ENCODE measurements around the gene DARS2.

Gene DARS2

GRCh38 chr1:173887627-173888026 is 63.2 kb downstream of the DARS2 start:
- Histone ChIP-seq H3K9me3 (replicated peaks in 1 of 11) (no peaks in the 10 kb centered on the region), H3K27ac (no peak overlapping the region)
- no peak for TF ChIP-seq Cebpa-rat (IDR thresholded peaks at IDR 0.05)

GRCh38 chr1:173888749-173889148 is 64.3 kb downstream of the DARS2 start:
- Histone ChIP-seq H3K9me3 (replicated peaks in 1 of 11) (no peaks in the 10 kb centered on the region), H3K9ac (no peak overlapping the region), H3K36me3 (peaks cover 15 to 69% (median 32%) of the 10 kb centered on the region in 11 experiments), H3K4me1 (no peaks in the 10 kb centered on the region), H3K27ac (no peak overlapping the region), H4K20me1 (no peaks in the 10 kb centered on the region; a peak in 1 of 22 replicates), H3K27me3 (no peaks in the 10 kb centered on the region), H3K4me3 (no peak overlapping the region), H3K4me2 (no peak overlapping the region)
- TF ChIP-seq Cebpa-rat (IDR thresholded peaks at IDR 0.05), result no peak

More at GRCh38 chr1:173887627-173888026, 63.2 kb downstream of the DARS2 start:
- H3K4me2 ChIP-seq, result no peak overlapping the region
- H3K27me3 ChIP-seq, result no peaks in the 10 kb centered on the region
- H3K4me3 ChIP-seq, result no peak overlapping the region
- H3K9ac ChIP-seq, result no peak overlapping the region
- peaks cover 15 to 71% (median 32%) of the 10 kb centered on the region in 11 experiments for H3K36me3 ChIP-seq
- no peaks in the 10 kb centered on the region for H3K4me1 ChIP-seq
- H4K20me1 ChIP-seq, result no peaks in the 10 kb centered on the region; a peak in 1 of 22 replicates

GRCh38 chr1:173889885-173890284 is 65.4 kb downstream of the DARS2 start:
- Histone ChIP-seq H3K4me3 (no peak overlapping the region), H3K4me1 (no peaks in the 10 kb centered on the region), H3K9me3 (replicated peaks in 1 of 11) (no peaks in the 10 kb centered on the region), H3K4me2 (no peak overlapping the region), H3K36me3 (peaks cover 15 to 73% (median 31%) of the 10 kb centered on the region in 11 experiments), H4K20me1 (no peaks in the 10 kb centered on the region; a peak in 1 of 22 replicates), H3K9ac (no peak overlapping the region), H3K27me3 (no peaks in the 10 kb centered on the region), H3K27ac (no peak overlapping the region)
- TF ChIP-seq Cebpa-rat (IDR thresholded peaks at IDR 0.05), result no peak

GRCh38 chr1:173893611-173894010 is 69.1 kb downstream of the DARS2 start:
- H3K36me3 ChIP-seq, result peaks cover 0 to 55% (median 5%) of the 10 kb centered on the region in 11 experiments; a peak in 8 of 22 replicates
- 0 out of 20 replicates have a peak, but pooled peaks cover 0 to 11% (median 0%) of the 10 kb centered on the region in 10 experiments for H3K4me1 ChIP-seq
- no peak overlapping the region for H3K4me3 ChIP-seq
- no peak for TF ChIP-seq Cebpa-rat (IDR thresholded peaks at IDR 0.05)
- H3K4me2 ChIP-seq, result no peak overlapping the region
- H3K27ac ChIP-seq, result no peak overlapping the region
- H3K9ac ChIP-seq, result no peak overlapping the region
- no peaks in the 10 kb centered on the region for H3K27me3 ChIP-seq
- peaks cover 0 to 6% (median 0%) of the 10 kb centered on the region in 11 experiments; a peak in 1 of 22 replicates for H4K20me1 ChIP-seq
- no peaks in the 10 kb centered on the region for H3K9me3 ChIP-seq (replicated peaks in 1 of 11)

- H3K4me3 ChIP-seq, result no peak overlapping the region
- H3K27me3 ChIP-seq, result no peaks in the 10 kb centered on the region
- H3K4me1 ChIP-seq, result 0 out of 20 replicates have a peak, but pooled peaks cover 0 to 11% (median 0%) of the 10 kb centered on the region in 10 experiments
- no peak overlapping the region for H3K9ac ChIP-seq
- H3K9me3 ChIP-seq (replicated peaks in 1 of 11), result no peaks in the 10 kb centered on the region
- peaks cover 0 to 6% (median 0%) of the 10 kb centered on the region in 11 experiments; a peak in 1 of 22 replicates for H4K20me1 ChIP-seq
- H3K27ac ChIP-seq, result no peak overlapping the region
- peaks cover 0 to 49% (median under 1%) of the 10 kb centered on the region in 11 experiments; a peak in 7 of 22 replicates for H3K36me3 ChIP-seq
- H3K4me2 ChIP-seq, result no peak overlapping the region
- no peak for TF ChIP-seq Cebpa-rat (IDR thresholded peaks at IDR 0.05)
These were observed 69.7 kb downstream of the DARS2 start for GRCh38 chr1:173894189-173894588.

- Histone ChIP-seq H3K27me3 (no peaks in the 10 kb centered on the region), H3K36me3 (peaks cover 0 to 13% (median 0%) of the 10 kb centered on the region in 11 experiments; a peak in 2 of 22 replicates), H3K4me3 (no peak overlapping the region), H3K9me3 (replicated peaks in 1 of 11) (no peaks in the 10 kb centered on the region), H3K4me2 (no peak overlapping the region), H3K27ac (no peak overlapping the region), H4K20me1 (peaks cover 0 to 6% (median 0%) of the 10 kb centered on the region in 11 experiments; a peak in 1 of 22 replicates), H3K9ac (no peak overlapping the region), H3K4me1 (0 out of 20 replicates have a peak, but pooled peaks cover 0 to 11% (median 0%) of the 10 kb centered on the region in 10 experiments)
- no peak for TF ChIP-seq Cebpa-rat (IDR thresholded peaks at IDR 0.05)
These were observed 76.0 kb downstream of the DARS2 start for GRCh38 chr1:173900427-173900826.

GRCh38 chr1:173900992-173901391 is 76.5 kb downstream of the DARS2 start:
- no peak overlapping the region for H3K4me3 ChIP-seq

GRCh38 chr1:173903827-173904531 is 79.5 kb downstream of the DARS2 start:
- TF ChIP-seq Cebpa-rat (IDR thresholded peaks at IDR 0.05), result no peak
- peaks cover 0 to 9% (median 0%) of the 10 kb centered on the region in 11 experiments; a peak in 1 of 22 replicates for H3K36me3 ChIP-seq
- H3K9me3 ChIP-seq (replicated peaks in 1 of 11), result no peaks in the 10 kb centered on the region
- H3K4me3 ChIP-seq, result no peak overlapping the region
- H3K27ac ChIP-seq, result no peak overlapping the region
- H3K27me3 ChIP-seq, result no peaks in the 10 kb centered on the region
- H4K20me1 ChIP-seq, result no peaks in the 10 kb centered on the region
- H3K4me2 ChIP-seq, result no peak overlapping the region
- H3K9ac ChIP-seq, result no peak overlapping the region
- peaks cover 0 to 4% (median 0%) of the 10 kb centered on the region in 10 experiments; a peak in 1 of 20 replicates for H3K4me1 ChIP-seq

More at GRCh38 chr1:173900992-173901391, 76.5 kb downstream of the DARS2 start:
- no peak for TF ChIP-seq Cebpa-rat (IDR thresholded peaks at IDR 0.05)
- Histone ChIP-seq H3K9me3 (replicated peaks in 1 of 11) (no peaks in the 10 kb centered on the region), H3K36me3 (peaks cover 0 to 9% (median 0%) of the 10 kb centered on the region in 11 experiments; a peak in 1 of 22 replicates), H4K20me1 (peaks cover 0 to 6% (median 0%) of the 10 kb centered on the region in 11 experiments; a peak in 1 of 22 replicates), H3K27me3 (no peaks in the 10 kb centered on the region), H3K27ac (no peak overlapping the region), H3K4me2 (no peak overlapping the region), H3K4me1 (peaks cover 0 to 11% (median 0%) of the 10 kb centered on the region in 10 experiments; a peak in 1 of 20 replicates), H3K9ac (no peak overlapping the region)
